DOHH2 (cell line): ENCODE measurements around the gene GP9.
"Not testable (repeated sequence)": the region's sequence is repeated elsewhere in the genome, so short reads cannot be mapped to it uniquely, and the experiment has no call there.

Source experiments
- H3F3A ChIP-seq: fragments of 200-600 bp; sonication (generic), shearing (Covaris generic); 2 replicates; pipeline ENCODE4 v1.6.0; 2016; ENCODE audit warnings: antibody characterized with exemption, mild to moderate bottlenecking; ENCODE audit not compliant: control insufficient read depth, insufficient read depth
- H3K27ac ChIP-seq: fragments of 200-600 bp; sonication (generic); 2 replicates; pipeline ENCODE4 v1.5.1; 2014; ENCODE audit warnings: low read depth, mild to moderate bottlenecking, low read length, moderate library complexity
- H3K27me3 ChIP-seq: fragments of 200-600 bp; sonication (generic); 2 replicates; pipeline ENCODE4 v1.6.1; 2014; ENCODE audit warnings: mild to moderate bottlenecking, low read length, mixed read lengths; ENCODE audit not compliant: control insufficient read depth
- H3K36me3 ChIP-seq: fragments of 200-600 bp; sonication (generic); 2 replicates; pipeline ENCODE4 v1.6.1; 2014; ENCODE audit warnings: mild to moderate bottlenecking, low read length, moderate library complexity, mixed read lengths; ENCODE audit not compliant: control insufficient read depth
- H3K4me1 ChIP-seq: fragments of 200-600 bp; sonication (generic); 2 replicates; pipeline ENCODE4 v1.6.1; 2014; ENCODE audit warnings: mild to moderate bottlenecking, low read length, mixed read lengths; ENCODE audit not compliant: control insufficient read depth
- H3K4me2 ChIP-seq: fragments of 200-600 bp; sonication (generic); 2 replicates; pipeline ENCODE4 v1.6.0; 2014; ENCODE audit warnings: mild to moderate bottlenecking, low read length, moderate library complexity
- H3K4me3 ChIP-seq: fragments of 200-600 bp; sonication (generic); 2 replicates; pipeline ENCODE4 v1.5.1; 2014; ENCODE audit warnings: mild to moderate bottlenecking, low read length, mixed read lengths
- H3K79me2 ChIP-seq: fragments of 200-600 bp; sonication (generic); 2 replicates; pipeline ENCODE4 v1.6.1; 2014; ENCODE audit warnings: mild to moderate bottlenecking, low read length, mixed read lengths; ENCODE audit not compliant: control insufficient read depth
- H3K9me2 ChIP-seq: fragments of 200-600 bp; sonication (generic); replicated peaks from 2 replicates; pipeline ENCODE4 v1.6.1; 2014; ENCODE audit warnings: mild to moderate bottlenecking, low read length, mixed read lengths; ENCODE audit not compliant: control insufficient read depth
- H3K9me3 ChIP-seq: fragments of 200-600 bp; sonication (generic); 2 replicates; pipeline ENCODE4 v1.6.1; 2014; ENCODE audit warnings: antibody characterized with exemption, low read length, mixed read lengths; ENCODE audit not compliant: control insufficient read depth, insufficient read depth
- H4K20me1 ChIP-seq: fragments of 200-600 bp; sonication (generic); 2 replicates; pipeline ENCODE4 v1.6.0; 2014; ENCODE audit warnings: low read depth, mild to moderate bottlenecking, antibody characterized with exemption, low read length, moderate library complexity; ENCODE audit not compliant: control insufficient read depth, insufficient read depth
- EZH2phosphoT487 ChIP-seq: fragments of 200-600 bp; sonication (generic); IDR thresholded peaks from 2 replicates; pipeline ENCODE4 v1.6.1; 2017; ENCODE audit warnings: borderline replicate concordance, mild to moderate bottlenecking, antibody characterized with exemption, low read length, moderate library complexity, mixed read lengths

GP9 gene

GRCh38 chr3:129107793-129108192, 47.2 kb downstream of the GP9 start:
- Histone ChIP-seq H3K27me3 (no peaks in the 10 kb centered on the region), H3K4me1 (peaks cover 5% of the 10 kb centered on the region; the same call in 1 of the 2 replicates), H3K27ac (no peak overlapping the region), H3K9me3 (no peaks in the 10 kb centered on the region), H3K79me2 (no peaks in the 10 kb centered on the region), H3K4me3 (no peak overlapping the region), H3F3A (no peaks in the 10 kb centered on the region), H3K4me2 (no peak overlapping the region), H3K9me2 (no peaks in the 10 kb centered on the region), H4K20me1 (no peaks in the 10 kb centered on the region), H3K36me3 (no peaks in the 10 kb centered on the region)
- no peak for TF ChIP-seq EZH2phosphoT487

DNA sequence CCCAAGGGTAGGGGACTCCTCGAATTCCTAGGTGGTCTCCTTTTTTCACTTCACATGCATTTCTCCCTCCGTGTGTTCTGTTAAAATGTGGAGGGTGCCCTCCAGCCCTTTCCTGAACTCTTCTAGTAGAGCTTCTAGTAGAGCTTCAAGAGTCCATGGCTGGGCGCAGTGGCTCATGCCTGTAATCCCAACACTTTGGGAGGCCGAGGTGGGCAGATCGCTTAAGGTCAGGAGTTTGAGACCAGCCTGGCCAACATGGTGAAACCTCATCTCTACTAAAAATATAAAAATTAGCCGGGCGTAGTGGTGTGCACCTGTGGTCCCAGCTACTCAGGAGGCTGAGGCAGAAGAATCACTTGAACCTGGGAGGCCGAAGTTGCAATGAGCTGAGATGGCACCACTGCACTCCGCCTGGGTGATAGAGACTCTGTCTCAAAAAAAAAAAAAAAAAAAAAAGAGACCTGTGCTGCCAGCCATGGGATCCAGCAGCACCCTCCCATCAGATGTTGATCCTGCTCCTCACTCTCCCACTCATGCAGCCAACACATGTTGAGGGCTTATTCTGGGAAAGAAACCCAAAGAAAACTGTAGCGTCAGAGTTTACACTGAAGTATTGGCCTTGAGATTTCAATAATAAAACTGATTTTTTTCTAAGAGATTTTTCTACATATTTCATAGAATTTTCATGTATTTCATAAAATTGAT, 50.6 kb downstream of the GP9 start:
- not testable (repeated sequence) for H3K27me3 ChIP-seq

More for the DNA sequence above, 50.6 kb downstream of the GP9 start:
- not testable (repeated sequence) for H3K27ac ChIP-seq, H3K9me2 ChIP-seq, H3K4me1 ChIP-seq, H3K4me2 ChIP-seq, H3F3A ChIP-seq, H4K20me1 ChIP-seq, H3K36me3 ChIP-seq, H3K9me3 ChIP-seq, H3K79me2 ChIP-seq, H3K4me3 ChIP-seq
